Astrocyte (in vitro differentiated cells and primary cell): ENCODE results near the gene FSD1. TPM values are rescaled to one million over a fixed set of nuclear protein-coding genes. Genes with fewer than 3 reads are reported as not detected.

Source experiments
- DNase-seq: peaks from one replicate; pipeline ENCODE4 v3.0.0-alpha.2; 2010; ENCODE audit warnings: low read depth
- FAIRE-seq: peaks from 2 replicates; lab custom pipeline; 2011; peaks lifted over from hg19 to GRCh38; lab: Jason Lieb, UNC
- H2AFZ ChIP-seq: 2 replicates; pipeline ENCODE4 v1.6.0; 2012; ENCODE audit warnings: low read depth, low read length, inconsistent platforms
- H3K27ac ChIP-seq: 2 replicates; pipeline ENCODE4 v1.5.1; 2011; ENCODE audit warnings: low read depth, low read length, inconsistent platforms
- H3K27me3 ChIP-seq: 2 replicates; pipeline ENCODE4 v1.6.0; 2011; ENCODE audit warnings: low read length, inconsistent platforms; ENCODE audit not compliant: insufficient read depth
- H3K36me3 ChIP-seq: 2 replicates; pipeline ENCODE4 v1.5.1; 2011; ENCODE audit warnings: low read length, inconsistent platforms; ENCODE audit not compliant: insufficient read depth
- H3K4me1 ChIP-seq: 2 replicates; pipeline ENCODE4 v1.5.1; 2011; ENCODE audit warnings: low read length, inconsistent platforms; ENCODE audit not compliant: insufficient read depth
- H3K4me2 ChIP-seq: 2 replicates; pipeline ENCODE4 v1.6.0; 2012; ENCODE audit warnings: low read length, inconsistent platforms
- H3K4me3 ChIP-seq: 2 replicates; pipeline ENCODE4 v1.5.1; 2011; ENCODE audit warnings: low read depth, mild to moderate bottlenecking, low read length, inconsistent platforms; ENCODE audit not compliant: insufficient read depth
- H3K79me2 ChIP-seq: 2 replicates; pipeline ENCODE4 v1.6.0; 2012; ENCODE audit warnings: mild to moderate bottlenecking, low read length, inconsistent platforms; ENCODE audit not compliant: insufficient read depth
- H3K9ac ChIP-seq: 2 replicates; pipeline ENCODE4 v1.6.0; 2012; ENCODE audit warnings: mild to moderate bottlenecking, low read length, inconsistent platforms
- H3K9me3 ChIP-seq: 2 replicates; pipeline ENCODE4 v1.5.1; 2012; ENCODE audit warnings: low read depth, mild to moderate bottlenecking, low read length, inconsistent platforms; ENCODE audit not compliant: insufficient read depth
- H4K20me1 ChIP-seq: 2 replicates; pipeline ENCODE4 v1.6.0; 2012; ENCODE audit warnings: low read length, inconsistent platforms; ENCODE audit not compliant: insufficient read depth
- H3K27ac Mint-ChIP-seq: one replicate; pipeline ENCODE4 v1.8.0; 2021; ENCODE audit warnings: mild to moderate bottlenecking, mixed read lengths; ENCODE audit not compliant: unreplicated experiment
- H3K27me3 Mint-ChIP-seq: one replicate; pipeline ENCODE4 v1.8.0; 2021; ENCODE audit warnings: low read depth, mixed read lengths; ENCODE audit not compliant: unreplicated experiment
- H3K36me3 Mint-ChIP-seq: one replicate; pipeline ENCODE4 v1.8.0; 2021; ENCODE audit warnings: low read depth, mixed read lengths; ENCODE audit not compliant: unreplicated experiment
- H3K4me1 Mint-ChIP-seq: one replicate; pipeline ENCODE4 v1.8.0; 2021; ENCODE audit warnings: low read depth, mixed read lengths; ENCODE audit not compliant: unreplicated experiment
- H3K4me3 Mint-ChIP-seq: one replicate; pipeline ENCODE4 v1.8.0; 2021; ENCODE audit warnings: mild to moderate bottlenecking, moderate library complexity, mixed read lengths; ENCODE audit not compliant: unreplicated experiment
- H3K9me3 Mint-ChIP-seq: one replicate; pipeline ENCODE4 v1.8.0; 2021; ENCODE audit warnings: mild to moderate bottlenecking, mixed read lengths; ENCODE audit not compliant: unreplicated experiment
- EZH2 ChIP-seq: IDR thresholded peaks from 2 replicates; pipeline ENCODE4 v1.6.1; 2012; ENCODE audit warnings: mild to moderate bottlenecking, low read length, inconsistent platforms; ENCODE audit not compliant: insufficient read depth
- total RNA-seq: library from RNA; stranded (reverse); gene quantifications from 2 replicates; pipeline ENCODE4 v1.2.1, GENCODE V29; 2021
- TF ChIP-seq, protein P1 (sequence below): IDR thresholded peaks from 2 replicates; pipeline ENCODE4 v1.5.1; 2011; ENCODE audit warnings: low read depth, mild to moderate bottlenecking, inconsistent platforms, low read length, moderate library complexity; ENCODE audit not compliant: insufficient read depth

The FSD1 gene
- total RNA-seq, 1 donor from 2014 or later: 15.1 TPM

DNA sequence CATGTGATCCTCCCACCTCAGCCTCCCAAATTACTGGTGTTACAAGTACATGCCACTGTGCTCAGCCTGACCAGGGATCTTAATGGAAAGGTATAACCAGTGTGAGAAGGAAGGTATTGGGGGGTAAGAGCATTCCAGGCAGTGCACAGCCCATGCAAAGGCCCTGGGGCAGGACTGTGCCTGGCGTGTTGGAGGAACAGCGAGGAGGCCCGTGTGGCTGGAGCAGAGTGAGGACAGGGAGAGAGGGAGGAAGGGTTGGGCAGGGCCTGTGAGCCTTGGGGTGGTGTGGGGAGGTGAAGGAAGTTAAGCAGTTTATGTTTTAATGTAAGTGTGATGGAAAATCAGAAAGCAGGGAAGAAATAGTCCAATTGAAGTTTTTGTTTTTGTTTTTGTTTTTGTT lies 3.8 kb upstream of the FSD1 start:
- no peak for DNase-seq
- Histone ChIP-seq H3K9ac (no peak overlapping the region), H3K9me3 (no peaks in the 10 kb centered on the region), H4K20me1 (no peaks in the 10 kb centered on the region), H3K4me2 (no peak overlapping the region), H3K36me3 (no peaks in the 10 kb centered on the region), H3K27me3 (peaks cover 6% of the 10 kb centered on the region), H2AFZ (no peak overlapping the region), H3K79me2 (no peaks in the 10 kb centered on the region), H3K4me1 (no peaks in the 10 kb centered on the region), H3K27ac (no peak overlapping the region), H3K4me3 (no peak overlapping the region)
- TF ChIP-seq, protein P1, sequence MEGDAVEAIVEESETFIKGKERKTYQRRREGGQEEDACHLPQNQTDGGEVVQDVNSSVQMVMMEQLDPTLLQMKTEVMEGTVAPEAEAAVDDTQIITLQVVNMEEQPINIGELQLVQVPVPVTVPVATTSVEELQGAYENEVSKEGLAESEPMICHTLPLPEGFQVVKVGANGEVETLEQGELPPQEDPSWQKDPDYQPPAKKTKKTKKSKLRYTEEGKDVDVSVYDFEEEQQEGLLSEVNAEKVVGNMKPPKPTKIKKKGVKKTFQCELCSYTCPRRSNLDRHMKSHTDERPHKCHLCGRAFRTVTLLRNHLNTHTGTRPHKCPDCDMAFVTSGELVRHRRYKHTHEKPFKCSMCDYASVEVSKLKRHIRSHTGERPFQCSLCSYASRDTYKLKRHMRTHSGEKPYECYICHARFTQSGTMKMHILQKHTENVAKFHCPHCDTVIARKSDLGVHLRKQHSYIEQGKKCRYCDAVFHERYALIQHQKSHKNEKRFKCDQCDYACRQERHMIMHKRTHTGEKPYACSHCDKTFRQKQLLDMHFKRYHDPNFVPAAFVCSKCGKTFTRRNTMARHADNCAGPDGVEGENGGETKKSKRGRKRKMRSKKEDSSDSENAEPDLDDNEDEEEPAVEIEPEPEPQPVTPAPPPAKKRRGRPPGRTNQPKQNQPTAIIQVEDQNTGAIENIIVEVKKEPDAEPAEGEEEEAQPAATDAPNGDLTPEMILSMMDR: no peak
- Mint-ChIP-seq H3K4me1 (peaks cover 2% of the 10 kb centered on the region), H3K27ac (no peak overlapping the region), H3K9me3 (no peaks in the 10 kb centered on the region), H3K4me3 (no peak overlapping the region), H3K27me3 (peaks cover 7% of the 10 kb centered on the region), H3K36me3 (no peaks in the 10 kb centered on the region)
- FAIRE-seq: no peak

DNA sequence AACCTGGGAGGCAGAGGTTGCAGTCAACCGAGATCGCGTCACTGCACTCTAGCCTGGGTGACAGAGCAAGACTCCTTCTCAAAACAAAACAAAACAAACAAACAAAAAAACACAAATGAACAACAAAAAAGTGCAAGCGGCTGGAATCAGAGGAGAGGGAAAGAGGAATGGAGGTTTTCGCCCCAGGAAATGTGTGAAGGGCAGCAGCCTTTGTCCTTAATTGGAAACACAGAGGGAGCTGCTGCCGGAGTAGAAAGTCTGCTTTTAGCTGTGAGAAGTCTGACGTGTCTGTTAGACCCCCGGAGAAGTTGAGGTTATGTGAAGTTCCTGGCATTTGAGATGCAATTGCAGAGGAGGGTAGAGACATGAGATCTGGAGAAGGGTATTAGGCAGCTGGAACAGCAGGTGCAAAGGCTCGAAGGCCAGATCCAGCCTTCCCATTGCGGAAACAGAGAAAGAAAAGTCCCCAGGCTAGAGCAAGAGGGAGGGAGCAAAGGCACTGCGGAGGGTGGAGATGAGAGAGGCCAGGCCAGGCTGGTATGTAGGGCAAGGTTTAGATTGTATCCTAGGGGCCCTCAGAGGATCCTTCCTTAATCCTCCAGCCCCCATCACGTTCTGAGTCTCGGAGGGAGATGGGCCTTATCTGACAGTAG lies 2.7 kb upstream of the FSD1 start:
- Histone ChIP-seq H3K4me2 (no peak overlapping the region), H3K27ac (no peak overlapping the region), H3K4me1 (no peaks in the 10 kb centered on the region), H3K4me3 (no peak overlapping the region), H3K79me2 (no peaks in the 10 kb centered on the region), H4K20me1 (no peaks in the 10 kb centered on the region), H2AFZ (no peak overlapping the region), H3K9me3 (no peaks in the 10 kb centered on the region), H3K27me3 (no peaks in the 10 kb centered on the region), H3K9ac (no peak overlapping the region), H3K36me3 (no peaks in the 10 kb centered on the region)
- H3K27me3 Mint-ChIP-seq: peaks cover 6% of the 10 kb centered on the region
- peaks cover 2% of the 10 kb centered on the region for H3K36me3 Mint-ChIP-seq
- no peak for TF ChIP-seq EZH2
- TF ChIP-seq, protein P1: no peak
- FAIRE-seq (no peak), DNase-seq (no peak)
- no peak overlapping the region for H3K27ac Mint-ChIP-seq
- H3K4me3 Mint-ChIP-seq: no peak overlapping the region
- peaks cover 2% of the 10 kb centered on the region for H3K4me1 Mint-ChIP-seq
- H3K9me3 Mint-ChIP-seq: no peaks in the 10 kb centered on the region

DNA sequence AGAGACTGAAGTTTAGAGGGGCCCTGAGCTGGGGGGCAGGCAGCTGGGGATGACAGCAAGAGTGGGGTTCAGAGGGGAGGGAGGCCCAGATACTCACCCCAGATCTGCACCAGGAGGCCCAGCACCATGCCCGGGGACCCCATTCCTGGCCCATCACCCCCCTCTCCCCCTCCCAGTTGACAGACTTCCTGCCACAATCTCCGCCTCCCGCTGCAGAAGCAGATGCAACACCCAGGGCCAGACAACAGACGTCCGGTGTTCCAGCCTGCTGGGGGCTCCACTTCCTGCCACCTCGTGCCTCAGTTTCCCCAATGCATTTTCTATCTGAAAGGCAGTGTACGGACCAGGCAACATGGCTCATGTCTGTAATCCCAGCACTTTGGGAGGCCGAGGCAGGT lies 2.2 kb upstream of the FSD1 start, which contains the start of gene TMIGD2:
TSS of gene TMIGD2 (minus strand) at position 147 of the 398 bp plus-strand sequence. CDS start at position 143, 4 bp downstream.
- H3K4me1 Mint-ChIP-seq: peaks cover 2% of the 10 kb centered on the region
- Histone ChIP-seq H3K79me2 (no peaks in the 10 kb centered on the region), H3K4me3 (no peak within 1 kb of the TSS), H3K4me2 (no peak within 1 kb of the TSS), H3K9me3 (no peaks in the 10 kb centered on the region), H2AFZ (no peak within 1 kb of the TSS), H3K27me3 (no peaks in the 10 kb centered on the region), H4K20me1 (no peaks in the 10 kb centered on the region), H3K4me1 (no peaks in the 10 kb centered on the region), H3K36me3 (no peaks in the 10 kb centered on the region), H3K9ac (no peak within 1 kb of the TSS), H3K27ac (no peak within 1 kb of the TSS)
- no peaks in the 10 kb centered on the region for H3K9me3 Mint-ChIP-seq
- H3K27ac Mint-ChIP-seq: no peak within 1 kb of the TSS
- H3K4me3 Mint-ChIP-seq: no peak within 1 kb of the TSS
- FAIRE-seq: no peak
- TF ChIP-seq EZH2: no peak
- TF ChIP-seq, protein P1: no peak
- peaks cover 6% of the 10 kb centered on the region for H3K27me3 Mint-ChIP-seq
- no peak for DNase-seq
- peaks cover 2% of the 10 kb centered on the region for H3K36me3 Mint-ChIP-seq
